GDM1 (cell line): ENCODE measurements around the gene PRIM2.
"Not testable (repeated sequence)": the region's sequence is repeated elsewhere in the genome, so short reads cannot be mapped to it uniquely, and the experiment has no call there.

ENCODE experiments used
- DNase-seq: peaks from one replicate; lab custom pipeline; 2025; lab: John Stamatoyannopoulos, UW

The PRIM2 gene

DNA sequence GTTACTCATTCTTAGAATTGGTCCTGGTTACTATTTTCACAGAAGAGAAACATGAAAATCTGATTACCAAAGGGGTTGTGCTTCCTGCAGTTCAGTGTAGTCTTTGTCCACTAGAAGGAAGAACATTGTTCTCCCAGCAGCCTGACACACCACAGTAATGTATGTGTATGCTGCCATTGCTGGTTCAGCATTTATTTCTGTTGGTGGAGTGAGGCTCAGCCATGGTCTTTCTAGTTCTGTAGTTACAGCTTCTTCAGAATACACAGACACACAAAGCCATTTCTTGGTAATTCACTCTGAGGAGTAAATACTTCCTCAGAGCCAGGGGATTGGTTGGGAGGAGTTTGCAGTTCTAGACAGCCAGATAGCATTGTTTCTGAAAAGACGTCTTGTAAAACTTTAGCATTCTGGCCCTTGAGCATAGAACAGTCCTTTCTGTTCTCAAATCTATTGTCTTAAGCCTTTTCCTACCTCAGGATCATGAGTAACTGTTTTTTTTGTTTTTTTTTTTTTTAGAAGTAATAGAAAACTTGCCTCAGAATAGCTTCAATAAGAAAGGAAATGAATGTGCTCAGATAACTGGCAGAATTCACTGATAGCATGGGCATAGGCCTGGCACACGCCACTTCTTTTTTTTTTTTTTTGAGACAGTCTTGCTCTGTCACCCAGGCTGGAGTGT lies 128.5 kb downstream of the PRIM2 start:
- not testable (repeated sequence) for DNase-seq

DNA sequence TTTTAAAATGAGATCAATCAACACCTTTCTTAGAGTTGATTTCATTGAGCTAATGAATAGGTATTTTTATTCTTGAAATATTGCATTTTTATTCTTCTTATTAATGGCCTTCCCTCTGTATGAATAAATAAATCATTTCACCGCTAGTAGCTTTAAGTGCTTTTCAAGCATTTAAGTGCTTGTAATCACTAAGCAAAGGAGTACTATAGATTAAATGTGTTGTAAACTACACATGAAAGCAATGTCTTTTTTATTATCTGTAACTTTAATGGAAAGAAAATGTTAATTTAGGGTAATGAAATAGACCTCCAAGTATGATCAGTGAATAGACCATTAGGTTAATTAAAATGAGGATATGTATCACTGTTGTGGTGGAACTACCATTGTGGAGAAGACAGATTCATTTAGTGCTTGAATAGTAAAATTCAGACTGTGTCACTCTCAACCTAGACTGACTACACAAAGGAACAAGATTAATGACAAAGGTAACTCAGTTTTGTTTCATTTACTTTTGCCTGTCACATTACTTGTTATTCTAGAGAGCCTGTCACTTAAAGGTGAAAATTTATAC lies 132.2 kb downstream of the PRIM2 start:
- DNase-seq = not testable (repeated sequence)

DNA sequence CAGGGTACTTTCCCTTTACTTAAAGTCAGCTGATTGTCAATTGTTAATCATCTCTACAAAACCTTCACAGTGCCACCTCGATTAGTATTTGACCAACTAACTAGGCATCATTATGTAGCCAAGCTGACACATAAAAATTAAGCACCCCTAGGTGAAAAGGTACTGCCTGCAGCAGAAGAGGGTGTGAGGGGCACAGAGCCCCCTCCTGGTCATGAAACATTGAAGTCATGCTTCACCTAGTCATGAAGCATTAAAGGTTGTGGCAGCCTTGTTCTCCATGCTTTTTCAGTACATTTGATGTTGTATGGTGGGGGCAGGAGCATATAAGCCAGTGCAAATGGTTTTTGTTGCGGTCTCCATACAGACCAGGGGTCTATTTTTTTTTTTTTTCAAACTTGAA lies 142.4 kb downstream of the PRIM2 start:
- DNase-seq = not testable (repeated sequence)

DNA sequence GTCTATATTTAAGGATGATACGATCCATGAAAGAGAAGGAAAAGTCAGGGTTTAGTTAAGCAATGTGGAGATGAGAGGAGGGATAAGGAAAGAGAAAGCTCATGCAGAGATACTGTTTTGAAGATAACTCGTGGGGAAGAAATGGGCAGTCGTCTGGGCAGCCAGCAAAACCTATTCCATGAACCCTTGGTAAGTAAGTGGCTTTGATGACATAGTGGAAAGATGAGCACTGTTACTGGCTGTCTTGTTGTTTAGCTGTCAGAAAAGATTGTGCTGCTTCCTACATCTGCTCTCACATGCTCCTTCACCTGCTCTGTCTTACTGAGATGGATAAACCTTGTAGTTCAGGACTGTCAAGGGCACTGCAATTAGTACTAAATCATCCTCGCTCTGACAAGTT lies 143.6 kb downstream of the PRIM2 start:
- not testable (repeated sequence) for DNase-seq

DNA sequence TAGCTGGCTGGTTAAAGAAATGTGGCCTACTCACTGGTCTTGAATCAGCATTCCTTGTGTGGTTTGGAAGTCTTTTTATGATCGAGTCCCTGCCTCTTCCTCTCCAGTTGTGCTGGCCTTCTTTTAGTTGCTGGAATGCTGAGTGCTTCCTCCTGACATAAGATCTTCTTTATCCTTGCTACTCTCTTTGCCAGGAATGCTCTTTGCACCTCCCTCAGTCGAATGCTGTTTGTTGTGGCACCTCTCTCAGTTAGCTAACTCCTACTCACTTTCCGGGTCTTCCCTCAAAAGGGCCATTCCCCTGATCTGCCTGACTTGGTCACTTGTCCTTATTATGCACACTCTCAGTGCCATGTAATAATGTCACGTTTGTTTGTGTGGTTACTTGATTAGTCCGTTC lies 146.4 kb downstream of the PRIM2 start:
- not testable (repeated sequence) for DNase-seq

- not testable (repeated sequence) for DNase-seq
These were observed 148.5 kb downstream of the PRIM2 start for GRCh38 chr6:57465968-57466367.

- DNase-seq = no peak
These were observed 151.6 kb downstream of the PRIM2 start for GRCh38 chr6:57469072-57469471.

DNA sequence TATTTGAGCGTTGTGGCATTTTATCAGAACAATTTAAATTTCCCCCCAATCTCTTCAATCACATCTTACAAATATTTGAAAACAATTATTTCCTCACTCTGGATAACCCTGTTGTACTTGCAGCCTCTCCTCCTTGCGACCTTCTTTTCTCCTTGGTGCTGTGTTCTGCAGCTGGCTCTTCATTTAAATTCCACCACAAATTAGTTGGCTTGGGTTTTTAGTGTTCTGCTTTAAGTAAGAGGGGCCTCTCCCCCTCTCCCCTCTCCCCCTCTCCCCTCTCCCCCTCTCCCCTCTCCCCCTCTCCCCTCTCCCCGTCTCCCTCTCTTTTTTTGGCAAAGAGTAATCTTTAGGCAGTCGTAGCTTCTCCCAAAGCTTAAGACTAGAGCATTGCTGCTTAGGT lies 152.7 kb downstream of the PRIM2 start:
- not testable (repeated sequence) for DNase-seq

DNA sequence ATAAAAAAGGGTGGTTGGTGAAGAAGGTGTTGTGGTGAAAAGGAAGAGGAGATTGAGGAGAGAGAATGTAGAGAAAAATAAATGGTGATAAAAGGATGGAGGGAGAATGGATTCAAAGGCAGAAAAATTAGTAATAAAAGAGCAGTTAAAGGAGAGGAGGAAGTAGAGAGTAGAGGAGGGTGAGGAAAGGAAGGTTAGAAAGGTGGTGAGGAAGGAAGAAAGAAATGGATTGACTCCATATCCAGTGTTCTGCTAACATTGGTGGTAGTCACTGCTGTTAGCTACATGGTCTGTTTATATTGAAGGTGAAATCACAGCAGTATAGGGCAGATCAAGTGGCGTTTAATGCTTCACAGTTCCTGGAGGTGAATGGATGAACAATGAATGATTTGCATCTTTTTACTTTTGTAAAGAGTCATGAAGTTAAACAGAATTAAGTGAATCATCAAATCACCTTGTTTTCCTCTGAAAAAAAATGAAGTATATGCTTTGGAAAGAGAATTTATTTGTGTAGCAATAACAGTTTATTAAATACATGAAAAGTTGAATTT lies 154.0 kb downstream of the PRIM2 start:
- DNase-seq = not testable (repeated sequence)

- DNase-seq = not testable (repeated sequence)
These were observed 155.5 kb downstream of the PRIM2 start for GRCh38 chr6:57472861-57473362.

- DNase-seq = not testable (repeated sequence)
These were observed 157.5 kb downstream of the PRIM2 start for GRCh38 chr6:57474862-57475475.

- DNase-seq = not testable (repeated sequence)
These were observed 158.2 kb downstream of the PRIM2 start for GRCh38 chr6:57475656-57476055.

DNA sequence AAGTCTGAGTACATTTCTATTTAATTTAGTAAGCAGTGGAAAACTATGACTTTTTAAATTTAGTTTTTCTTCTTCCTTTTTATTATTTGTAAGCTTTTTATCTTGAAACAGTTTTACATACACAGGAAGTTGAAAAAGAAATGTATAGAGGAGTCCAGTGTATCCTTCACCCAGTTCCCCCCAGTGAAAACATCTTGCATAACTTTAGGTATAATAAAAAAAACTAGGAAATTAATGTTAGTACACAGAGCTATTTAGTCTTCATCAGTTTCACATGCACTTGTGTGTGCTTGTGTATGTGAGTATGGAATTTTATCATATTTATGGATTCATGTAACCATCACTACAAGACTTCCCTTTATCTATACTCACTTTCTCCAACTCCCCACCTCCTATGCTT lies 162.8 kb downstream of the PRIM2 start:
- DNase-seq = not testable (repeated sequence)

DNA sequence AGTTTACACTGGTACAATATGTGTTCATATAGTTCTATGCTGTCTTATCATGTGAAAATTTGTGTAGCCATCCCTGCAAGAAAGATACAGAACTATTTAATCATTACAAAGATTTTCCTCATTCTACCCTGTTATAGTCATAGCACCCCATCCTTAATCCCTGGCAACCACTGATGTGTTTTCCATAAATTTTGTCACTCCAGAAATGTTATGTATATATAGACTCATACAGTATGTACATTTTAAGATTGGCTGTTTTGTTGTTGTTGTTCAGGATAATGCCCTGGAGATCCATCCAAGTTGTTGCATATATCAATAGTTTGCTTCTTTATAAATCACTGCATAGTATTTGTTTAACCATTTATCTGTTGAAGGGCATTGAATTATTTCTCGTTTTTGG lies 163.7 kb downstream of the PRIM2 start:
- not testable (repeated sequence) for DNase-seq

DNA sequence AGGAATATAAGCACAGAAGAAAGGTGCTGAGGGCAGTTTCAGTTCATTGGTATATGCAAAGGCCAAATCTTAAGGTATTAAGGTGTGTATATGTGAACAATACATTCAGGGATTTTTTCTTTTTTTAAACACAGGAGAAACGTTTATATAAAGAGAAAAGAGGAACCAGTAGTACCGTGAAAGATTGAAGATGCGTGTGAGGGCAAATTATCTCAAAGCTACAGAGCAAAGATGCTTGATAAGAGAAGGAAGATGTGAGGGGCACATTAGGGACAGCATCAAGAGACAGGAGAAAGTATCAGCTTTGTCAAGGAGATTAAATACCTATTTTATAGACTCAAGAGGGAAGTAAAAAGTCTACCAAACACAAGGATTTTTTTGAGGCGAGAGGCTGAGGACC lies 165.0 kb downstream of the PRIM2 start:
- DNase-seq = not testable (repeated sequence)

GRCh38 chr6:57486494-57487081 lies 169.2 kb downstream of the PRIM2 start:
- DNase-seq = not testable (repeated sequence)

- DNase-seq = not testable (repeated sequence)
These were observed 171.1 kb downstream of the PRIM2 start for GRCh38 chr6:57488551-57488950.

GRCh38 chr6:57489887-57490286 lies 172.5 kb downstream of the PRIM2 start:
- not testable (repeated sequence) for DNase-seq

DNA sequence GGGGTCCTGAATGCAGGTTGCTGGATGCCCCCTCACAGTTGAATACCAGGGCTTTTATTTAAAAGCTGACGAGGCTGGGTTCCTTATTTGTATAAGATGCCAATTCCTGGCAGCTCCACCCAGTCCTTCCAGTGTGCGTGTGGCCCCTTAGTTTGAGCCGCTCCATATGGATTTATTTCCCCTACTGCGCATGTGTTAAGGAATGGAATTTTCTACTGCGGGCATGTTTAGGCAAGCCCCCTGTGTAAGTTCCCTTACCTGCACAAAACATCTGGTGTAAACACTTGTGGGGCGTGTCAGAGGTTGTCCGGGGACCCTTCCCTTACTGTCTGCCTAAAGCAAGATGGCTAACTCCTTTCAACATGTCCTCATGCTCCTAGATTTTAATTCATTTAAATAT lies 174.4 kb downstream of the PRIM2 start:
- DNase-seq = not testable (repeated sequence)

GRCh38 chr6:57496251-57496650 lies 178.8 kb downstream of the PRIM2 start:
- not testable (repeated sequence) for DNase-seq

- not testable (repeated sequence) for DNase-seq
These were observed 183.1 kb downstream of the PRIM2 start for GRCh38 chr6:57500368-57501021.

DNA sequence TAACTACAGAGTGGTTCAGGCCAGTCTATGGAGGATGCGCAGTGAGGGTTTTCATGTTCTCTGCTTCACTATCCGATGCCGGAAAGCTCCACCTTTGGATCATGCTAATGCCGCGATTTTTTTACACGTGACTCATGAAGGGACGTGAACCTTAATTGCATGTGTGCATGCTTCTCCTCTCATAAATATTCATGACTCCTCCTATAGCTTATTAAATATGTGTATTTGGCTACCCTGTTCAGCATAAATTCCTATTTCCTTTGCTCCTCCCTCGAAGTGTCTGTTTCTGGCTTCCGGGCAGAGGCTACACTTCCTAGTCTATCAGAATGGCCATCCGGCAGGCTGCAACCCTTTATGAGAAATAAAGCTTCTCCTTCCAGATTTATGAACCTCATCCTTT lies 185.0 kb downstream of the PRIM2 start:
- DNase-seq = not testable (repeated sequence)
